GM21737 (cell line): ENCODE measurements around the gene URAD.

ENCODE experiments used
- ATAC-seq: cut with Tn5 transposase; IDR thresholded peaks from one replicate; pipeline ENCODE4 v1.9.1; 2021; ENCODE audit warnings: mild to moderate bottlenecking, moderate library complexity; ENCODE audit not compliant: unreplicated experiment

Gene URAD

GRCh38 chr13:27960362-27961226 is 27.9 kb downstream of the URAD start:
- no peak for ATAC-seq

DNA sequence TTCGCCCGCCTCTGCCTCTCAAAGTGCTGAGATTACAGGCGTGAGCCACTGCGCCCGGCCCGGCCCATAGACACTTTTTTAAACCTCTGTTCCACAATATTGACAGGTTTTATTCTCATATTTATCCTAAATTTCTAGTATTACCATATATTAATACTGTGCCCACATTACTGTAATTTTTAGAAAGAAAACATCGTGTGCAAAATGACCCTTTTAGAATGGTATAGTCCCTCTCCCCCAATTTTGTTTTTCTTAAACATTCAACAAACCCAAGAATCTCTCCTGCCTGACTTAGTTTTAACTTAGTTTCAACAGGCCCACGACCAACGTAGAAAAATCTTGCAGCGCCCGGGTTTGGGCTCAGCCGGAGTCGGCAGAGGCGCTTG is 28.5 kb downstream of the URAD start:
- no peak for ATAC-seq

GRCh38 chr13:27956576-27957300 is 31.8 kb downstream of the URAD start:
- no peak for ATAC-seq

- ATAC-seq: no peak
Observed at GRCh38 chr13:27955014-27955591, 33.4 kb downstream of the URAD start.

GRCh38 chr13:27954406-27954851 is 34.1 kb downstream of the URAD start:
- ATAC-seq: no peak

- peak; percentile 77 for ATAC-seq
Observed at GRCh38 chr13:27953676-27954405, 34.7 kb downstream of the URAD start.

DNA sequence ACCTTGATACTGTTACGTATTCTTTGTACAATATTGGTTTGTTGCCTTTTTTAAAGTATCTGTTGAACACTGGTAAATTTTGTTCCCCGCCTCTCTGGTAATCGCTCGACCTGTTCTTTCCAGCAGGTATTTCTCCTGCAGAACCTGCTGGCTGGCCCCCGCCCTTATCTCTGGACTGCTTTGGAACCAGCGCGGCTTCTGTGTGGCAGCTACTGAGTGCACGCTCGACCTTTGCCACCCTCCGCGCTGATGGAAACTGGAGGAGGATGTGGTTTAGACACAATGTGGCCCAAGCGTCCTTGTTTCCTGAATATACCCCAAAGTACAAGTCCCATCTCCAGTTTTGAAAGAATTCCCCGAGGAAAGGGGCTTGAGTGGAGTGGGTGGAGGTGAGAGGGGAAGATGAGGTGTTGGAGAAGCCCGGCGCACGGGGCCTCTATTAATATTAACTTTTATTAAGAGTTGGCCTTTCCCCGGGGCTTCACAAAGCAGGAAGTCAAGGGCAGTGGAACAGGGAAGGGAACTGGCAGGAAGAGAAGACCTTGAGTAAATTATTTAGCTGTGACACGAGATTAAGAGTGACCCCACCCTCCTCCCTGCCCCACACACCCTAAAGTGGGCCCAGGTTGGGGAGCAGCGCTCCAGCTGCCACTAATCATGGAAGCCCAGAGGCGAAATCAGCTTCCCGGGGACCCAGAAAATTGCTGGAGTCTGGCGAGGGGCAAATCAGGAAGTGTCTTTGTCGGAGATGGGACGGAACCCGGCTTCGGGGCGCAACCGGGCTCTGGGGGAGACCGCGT is 35.4 kb downstream of the URAD start:
- ATAC-seq: no peak

- ATAC-seq: no peak
Observed at GRCh38 chr13:27942972-27943371, 45.5 kb downstream of the URAD start.

DNA sequence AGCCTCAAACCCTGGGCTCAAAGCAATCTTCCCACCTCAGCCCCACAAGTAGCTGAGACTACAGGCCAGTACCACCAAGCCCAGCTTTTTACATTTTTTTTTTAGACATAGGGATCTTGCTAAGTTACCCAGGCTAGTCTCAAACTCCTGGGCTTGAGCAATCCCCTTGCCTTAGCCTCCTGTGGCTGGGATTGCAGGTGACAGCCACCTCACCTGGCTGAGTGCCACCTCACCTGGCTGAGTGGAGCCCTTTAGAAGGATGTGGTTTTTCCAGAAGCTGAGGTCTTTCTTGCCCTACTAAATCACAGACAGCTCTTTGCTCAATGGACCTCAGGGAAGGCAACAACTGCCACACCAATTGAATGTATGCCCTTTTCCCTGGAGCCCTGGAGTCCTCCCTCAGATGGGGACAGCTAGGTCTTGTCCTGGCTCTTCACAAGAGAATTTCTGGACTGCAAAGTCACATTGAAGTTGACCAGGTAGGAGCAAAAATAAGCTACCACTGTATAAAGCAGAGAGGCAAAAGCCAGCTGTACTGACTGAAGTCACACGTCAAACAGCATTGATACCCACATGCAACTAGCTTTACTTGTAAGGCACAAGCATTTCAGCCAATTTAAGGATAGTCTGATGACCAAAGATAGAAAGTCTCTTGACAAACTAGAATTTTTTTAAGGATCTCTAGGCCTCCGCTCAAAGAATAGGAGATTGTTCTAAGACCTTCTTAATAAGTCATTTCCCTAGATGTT is 54.7 kb downstream of the URAD start:
- no peak for ATAC-seq

DNA sequence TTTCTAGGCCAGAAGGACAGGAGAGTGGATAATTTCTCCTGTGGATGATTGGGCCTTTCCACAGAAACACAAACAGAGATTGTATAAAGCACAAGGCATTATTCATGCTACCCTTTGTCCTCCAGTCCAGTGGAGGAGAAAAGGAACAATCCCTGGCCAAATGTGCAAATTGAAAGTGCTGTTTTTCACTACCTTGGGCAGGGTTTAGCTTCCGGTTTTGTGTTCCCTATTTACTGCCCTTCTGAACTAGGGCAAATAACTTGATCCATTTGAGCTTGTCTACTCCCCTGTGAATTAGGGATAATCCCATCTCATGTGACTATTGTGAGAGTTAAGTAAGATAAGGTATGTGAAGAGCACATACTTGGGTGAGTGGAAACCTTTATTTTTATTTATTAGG is 55.4 kb downstream of the URAD start:
- ATAC-seq: no peak

GRCh38 chr13:27929868-27930267 is 58.6 kb downstream of the URAD start:
- ATAC-seq: no peak

- no peak for ATAC-seq
Observed at GRCh38 chr13:27928805-27929753, 59.4 kb downstream of the URAD start.

GRCh38 chr13:27928353-27928804 is 60.1 kb downstream of the URAD start:
- no peak for ATAC-seq
